Brain microvascular endothelial cell (primary cell): ENCODE data around the gene HYI.

Experiments
- DNase-seq: peaks from one replicate; pipeline ENCODE4 v3.0.0-alpha.2; 2020
- H3K27ac ChIP-seq: fragments of 250-450 bp; sonication (Bioruptor Pico); 2 replicates; pipeline ENCODE4 v1.5.1; 2020; ENCODE audit warnings: mild to moderate bottlenecking, moderate library complexity
- H3K27me3 ChIP-seq: fragments of 250-450 bp; sonication (Bioruptor Pico); replicated peaks from 2 replicates; pipeline ENCODE4 v1.5.1; 2020; ENCODE audit warnings: mild to moderate bottlenecking
- H3K36me3 ChIP-seq: fragments of 250-450 bp; sonication (Bioruptor Pico); replicated peaks from 2 replicates; pipeline ENCODE4 v1.5.1; 2020; ENCODE audit warnings: mild to moderate bottlenecking
- H3K4me3 ChIP-seq: 2 replicates; pipeline ENCODE4 v1.5.1; 2011; ENCODE audit warnings: low read depth, mild to moderate bottlenecking, control low read depth, low read length, moderate library complexity
- CTCF ChIP-seq: IDR thresholded peaks from 2 replicates; pipeline ENCODE4 v1.5.1; 2011; ENCODE audit warnings: low read depth, mild to moderate bottlenecking, moderate library complexity, low read length, control low read depth, inconsistent platforms; ENCODE audit errors: missing control alignments
- in situ Hi-C: cut with HindIII; loops from 2 replicates; pipeline ENCODE4 v1.10.0; 2017; ENCODE audit warnings: low sequenced_read_pairs, low pct_ligation_motif_present

HYI gene

DNA sequence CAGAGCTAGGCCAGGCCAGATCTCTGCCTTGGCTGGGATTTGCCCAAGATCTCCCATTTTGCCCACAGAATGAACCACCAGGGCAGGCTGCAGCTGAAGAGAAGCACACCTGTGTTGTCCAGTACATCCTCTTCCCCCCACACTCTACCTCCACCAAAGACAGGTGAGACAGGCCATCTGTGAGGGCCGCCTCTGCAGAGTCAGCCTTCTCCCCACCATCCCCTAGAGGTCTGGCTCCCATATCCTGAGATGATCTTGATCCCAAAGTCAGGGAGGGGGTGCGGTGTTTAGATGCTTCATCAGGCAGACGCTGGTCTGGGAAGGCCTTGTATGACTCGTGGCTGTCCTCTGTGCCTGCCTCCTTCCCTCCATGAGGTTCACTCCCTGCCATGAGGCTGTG lies 28.7 kb downstream of the HYI start:
- in situ Hi-C loops: no loop called here
- Histone ChIP-seq H3K4me3 (no peak overlapping the region), H3K36me3 (peaks cover 85% of the 10 kb centered on the region), H3K27me3 (no peaks in the 10 kb centered on the region), H3K27ac (no peak overlapping the region)
- no peak for DNase-seq
- no peak for TF ChIP-seq CTCF

- no peak for TF ChIP-seq CTCF
- Histone ChIP-seq H3K27ac (no peak overlapping the region), H3K4me3 (no peak overlapping the region), H3K36me3 (peaks cover 85% of the 10 kb centered on the region), H3K27me3 (no peaks in the 10 kb centered on the region)
- in situ Hi-C loops: loop anchor here (25.0 kb wide), 1 partner anchor 187 kb away; no protein-coding TSS in a partner anchor
- no peak for DNase-seq
Observed at GRCh38 chr1:43423672-43424550, 29.8 kb downstream of the HYI start.

GRCh38 chr1:43422995-43423671 lies 30.6 kb downstream of the HYI start:
- H3K4me3 ChIP-seq: no peak overlapping the region
- in situ Hi-C loops: loop anchor here (25.0 kb wide), 1 partner anchor 186 kb away; no protein-coding TSS in a partner anchor
- H3K36me3 ChIP-seq: peaks cover 85% of the 10 kb centered on the region
- no peaks in the 10 kb centered on the region for H3K27me3 ChIP-seq
- TF ChIP-seq CTCF: no peak
- no peak for DNase-seq
- H3K27ac ChIP-seq: no peak overlapping the region

DNA sequence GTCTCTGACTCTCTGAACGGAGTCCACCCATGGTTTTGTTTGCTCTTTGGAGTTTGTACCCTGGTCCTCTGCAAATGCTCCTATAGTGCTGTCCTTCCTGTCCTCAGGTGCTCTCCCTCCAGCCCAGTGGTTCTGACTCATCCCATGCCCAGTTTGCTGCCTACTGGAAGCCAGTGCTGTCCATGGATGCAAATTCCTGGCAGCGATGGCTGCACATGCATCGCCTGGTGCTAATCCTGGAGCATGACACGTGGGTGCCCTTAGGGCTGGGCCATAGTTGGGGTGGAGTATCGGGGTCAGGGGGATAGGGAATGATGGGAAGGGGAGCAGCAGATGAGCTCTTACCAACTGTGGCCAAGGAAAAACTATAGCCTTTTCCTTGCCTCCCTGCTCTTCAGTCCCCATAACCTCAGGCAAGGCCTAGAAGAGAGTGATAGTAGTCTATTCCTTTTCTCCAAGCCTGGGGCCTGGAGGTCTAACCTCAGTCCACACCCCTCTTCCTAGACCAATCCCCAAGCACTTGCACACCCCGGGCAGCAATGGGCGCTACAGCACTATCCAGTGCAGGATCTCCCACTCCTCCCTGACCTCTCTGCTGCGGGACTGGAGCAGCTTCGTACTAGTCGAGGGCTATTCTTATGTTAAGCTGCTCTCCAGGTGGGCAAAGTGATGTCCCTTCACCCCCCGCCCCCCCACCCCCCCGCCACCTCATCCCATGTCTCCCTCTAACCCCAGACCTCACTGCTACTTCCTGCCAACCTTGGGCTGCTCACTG lies 31.6 kb downstream of the HYI start:
- TF ChIP-seq CTCF: no peak
- DNase-seq: no peak
- no peaks in the 10 kb centered on the region for H3K27me3 ChIP-seq
- in situ Hi-C loops: loop anchor here (25.0 kb wide), 1 partner anchor 185 kb away; no protein-coding TSS in a partner anchor
- no peak overlapping the region for H3K27ac ChIP-seq
- peaks cover 84% of the 10 kb centered on the region for H3K36me3 ChIP-seq
- no peak overlapping the region for H3K4me3 ChIP-seq

GRCh38 chr1:43421396-43421795 lies 32.3 kb downstream of the HYI start:
- H3K27me3 ChIP-seq: no peaks in the 10 kb centered on the region
- no peak overlapping the region for H3K4me3 ChIP-seq
- no peak for TF ChIP-seq CTCF
- peaks cover 83% of the 10 kb centered on the region for H3K36me3 ChIP-seq
- no peak overlapping the region for H3K27ac ChIP-seq
- no peak for DNase-seq
- in situ Hi-C loops: loop anchor here (25.0 kb wide), 1 partner anchor 184 kb away; no protein-coding TSS in a partner anchor
